CD4-positive, alpha-beta T cell (primary cell): ENCODE data around the gene ARL15. TPM values are rescaled to one million over a fixed set of nuclear protein-coding genes. Genes with fewer than 3 reads are reported as not detected.

Experiments
- ATAC-seq: fragments of 200-7000 bp; cut with Tn5 transposase; one replicate; pipeline ENCODE4 v1.10.0; 2022; ENCODE audit warnings: mild to moderate bottlenecking; ENCODE audit not compliant: poor library complexity
- CTCF ChIA-PET: fragments of 350-600 bp; sonication (Branson Sonifier 250); formaldehyde crosslinking; loops from one replicate; lab custom pipeline; 2021; ENCODE audit warnings: antibody characterized with exemption, inconsistent platforms; lab: Charles Lee
- POLR2A ChIA-PET: fragments of 350-600 bp; sonication (Branson Sonifier 250); formaldehyde crosslinking; loops from one replicate; lab custom pipeline; 2021; ENCODE audit warnings: antibody characterized with exemption, inconsistent platforms; lab: Charles Lee
- DNase-seq, 14 experiments: peaks; one replicate each; pipeline ENCODE4 v3.0.0-alpha.2; 2013 to 2020; ENCODE audit warnings: mixed read lengths in 2 of 14
- H3K27ac ChIP-seq, 2 donors: one replicate each; pipeline versions ENCODE4 v1.5.1 to v1.7.0; 2013; ENCODE audit warnings: low read length in 2 of 2, low read depth in 1 of 2, mild to moderate bottlenecking in 1 of 2
- H3K27me3 ChIP-seq, 2 experiments: 1 replicate in 1 of 2; 2 replicates in 1 of 2; pipeline versions ENCODE4 v1.6.1 to v1.7.0; 2013; ENCODE audit warnings: low read length in 2 of 2, control low read depth in 1 of 2, mild to moderate bottlenecking in 1 of 2, moderate library complexity in 1 of 2; ENCODE audit not compliant: insufficient read depth in 2 of 2, control insufficient read depth in 1 of 2
- H3K36me3 ChIP-seq: one replicate; pipeline ENCODE4 v1.6.1; 2013; ENCODE audit warnings: low read length, control low read depth; ENCODE audit not compliant: insufficient read depth
- H3K4me1 ChIP-seq: one replicate; pipeline ENCODE4 v1.6.1; 2013; ENCODE audit warnings: low read length, control low read depth; ENCODE audit not compliant: insufficient read depth
- H3K4me3 ChIP-seq: one replicate; pipeline ENCODE4 v1.5.1; 2013; ENCODE audit warnings: mild to moderate bottlenecking, low read length, moderate library complexity
- H3K9me3 ChIP-seq, 2 experiments: 1 replicate in 1 of 2; 2 replicates in 1 of 2; pipeline versions ENCODE4 v1.6.1 to v1.7.0; 2013; ENCODE audit warnings: low read length in 2 of 2, mild to moderate bottlenecking in 2 of 2, control low read depth in 1 of 2, moderate library complexity in 1 of 2; ENCODE audit not compliant: control insufficient read depth in 1 of 2, insufficient read depth in 1 of 2
- H3K27ac Mint-ChIP-seq: one replicate; pipeline ENCODE4 v1.8.0; 2020; ENCODE audit warnings: mixed read lengths
- H3K27me3 Mint-ChIP-seq: one replicate; pipeline ENCODE4 v1.8.0; 2021; ENCODE audit warnings: mixed read lengths
- H3K36me3 Mint-ChIP-seq: one replicate; pipeline ENCODE4 v1.8.0; 2021; ENCODE audit warnings: low read depth, mixed read lengths
- H3K4me1 Mint-ChIP-seq: one replicate; pipeline ENCODE4 v1.8.0; 2021; ENCODE audit warnings: low read depth, mixed read lengths
- H3K4me3 Mint-ChIP-seq: one replicate; pipeline ENCODE4 v1.8.0; 2020; ENCODE audit warnings: mild to moderate bottlenecking, mixed read lengths
- H3K9me3 Mint-ChIP-seq: one replicate; pipeline ENCODE4 v1.8.0; 2020; ENCODE audit warnings: mixed read lengths
- intact Hi-C, 2 experiments: fragments of 100-400 bp; cut with DNase I in 1 of 2; cut with micrococcal nuclease in 1 of 2; formaldehyde crosslinking; loops; one replicate each; pipeline versions ENCODE4 v1.15.1 to v1.9.0; 2023 to 2025; cut with DNase I, micrococcal nuclease
- total RNA-seq, 174 experiments: library from RNA in 2 of 174; stranded (reverse) in 2 of 174; gene quantifications; one replicate each; pipeline ENCODE4 v1.2.3 and lab custom pipeline; 2021 to 2026
- TF ChIP-seq, protein P1 (sequence below): fragments of 200-600 bp; IDR thresholded peaks from one replicate; pipeline ENCODE4 v1.8.0; 2022; ENCODE audit warnings: antibody characterized with exemption, mild to moderate bottlenecking

The ARL15 gene
- total RNA-seq, 2 experiments from 2014 or later, result 9.1 to 10.6 TPM

DNA sequence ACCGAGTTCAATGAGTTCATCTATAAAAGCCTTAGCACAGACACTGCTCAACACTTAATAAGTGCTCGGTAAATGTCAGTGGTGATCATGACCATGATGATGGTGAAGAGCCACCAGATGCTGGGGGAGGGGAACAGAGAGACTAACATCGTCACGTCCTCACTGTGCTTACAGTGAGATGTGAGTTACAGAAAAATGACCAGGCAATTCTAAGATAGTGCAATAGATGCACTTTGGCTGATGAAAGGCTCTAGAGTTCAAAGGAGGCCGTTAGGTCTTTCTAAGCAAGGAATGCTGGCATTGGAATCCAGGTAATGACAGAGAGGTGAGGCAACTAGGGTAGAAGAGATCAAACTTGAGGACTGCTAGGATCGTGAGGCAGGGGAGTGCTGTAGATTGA lies 36.7 kb downstream of the ARL15 start:
- Mint-ChIP-seq H3K36me3 (peaks cover 13% of the 10 kb centered on the region), H3K27ac (no peak overlapping the region), H3K4me1 (peaks cover 35% of the 10 kb centered on the region), H3K4me3 (no peak overlapping the region), H3K9me3 (no peaks in the 10 kb centered on the region), H3K27me3 (no peaks in the 10 kb centered on the region)
- H3K27me3 ChIP-seq, result no peaks in the 10 kb centered on the region
- H3K9me3 ChIP-seq, result peaks cover 0 to 5% of the 10 kb centered on the region in 2 experiments
- ChIA-PET CTCF (no interaction called here), POLR2A (no interaction called here)
- TF ChIP-seq, protein P1, sequence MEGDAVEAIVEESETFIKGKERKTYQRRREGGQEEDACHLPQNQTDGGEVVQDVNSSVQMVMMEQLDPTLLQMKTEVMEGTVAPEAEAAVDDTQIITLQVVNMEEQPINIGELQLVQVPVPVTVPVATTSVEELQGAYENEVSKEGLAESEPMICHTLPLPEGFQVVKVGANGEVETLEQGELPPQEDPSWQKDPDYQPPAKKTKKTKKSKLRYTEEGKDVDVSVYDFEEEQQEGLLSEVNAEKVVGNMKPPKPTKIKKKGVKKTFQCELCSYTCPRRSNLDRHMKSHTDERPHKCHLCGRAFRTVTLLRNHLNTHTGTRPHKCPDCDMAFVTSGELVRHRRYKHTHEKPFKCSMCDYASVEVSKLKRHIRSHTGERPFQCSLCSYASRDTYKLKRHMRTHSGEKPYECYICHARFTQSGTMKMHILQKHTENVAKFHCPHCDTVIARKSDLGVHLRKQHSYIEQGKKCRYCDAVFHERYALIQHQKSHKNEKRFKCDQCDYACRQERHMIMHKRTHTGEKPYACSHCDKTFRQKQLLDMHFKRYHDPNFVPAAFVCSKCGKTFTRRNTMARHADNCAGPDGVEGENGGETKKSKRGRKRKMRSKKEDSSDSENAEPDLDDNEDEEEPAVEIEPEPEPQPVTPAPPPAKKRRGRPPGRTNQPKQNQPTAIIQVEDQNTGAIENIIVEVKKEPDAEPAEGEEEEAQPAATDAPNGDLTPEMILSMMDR, result no peak
- H3K4me3 ChIP-seq, result no peak overlapping the region
- DNase-seq (no peak), ATAC-seq (no peak)
- H3K4me1 ChIP-seq, result no peaks in the 10 kb centered on the region
- no peak overlapping the region for H3K27ac ChIP-seq
- no peaks in the 10 kb centered on the region for H3K36me3 ChIP-seq
- intact Hi-C loops, result no loop called here

DNA sequence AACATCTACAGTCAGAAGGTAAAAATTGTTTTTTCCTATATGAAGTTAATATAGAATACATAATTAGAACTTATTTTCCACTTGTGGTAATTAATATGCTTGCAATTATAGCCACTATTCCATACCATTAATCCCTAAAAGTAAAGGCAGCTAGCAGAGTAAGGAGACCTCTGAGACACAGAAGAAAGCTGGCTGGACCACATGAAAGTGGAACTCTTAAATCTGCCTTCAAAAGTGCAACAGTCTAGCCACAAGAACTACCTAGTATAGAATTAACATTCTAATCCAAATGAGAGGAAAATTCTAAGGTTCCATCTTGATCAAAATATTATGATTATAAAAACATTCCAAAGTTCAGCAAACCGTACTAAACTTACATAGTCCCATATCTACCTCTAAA lies 37.6 kb downstream of the ARL15 start:
- Mint-ChIP-seq H3K27ac (no peak overlapping the region), H3K27me3 (no peaks in the 10 kb centered on the region), H3K4me1 (peaks cover 28% of the 10 kb centered on the region), H3K9me3 (no peaks in the 10 kb centered on the region), H3K36me3 (peaks cover 13% of the 10 kb centered on the region), H3K4me3 (no peak overlapping the region)
- Histone ChIP-seq H3K4me3 (no peak overlapping the region), H3K27me3 (no peaks in the 10 kb centered on the region), H3K9me3 (peaks cover 0 to 5% of the 10 kb centered on the region in 2 experiments), H3K4me1 (no peaks in the 10 kb centered on the region), H3K27ac (no peak overlapping the region), H3K36me3 (no peaks in the 10 kb centered on the region)
- DNase-seq (no peak), ATAC-seq (no peak)
- POLR2A ChIA-PET, result interaction anchor here (1.3 kb wide), 1 partner anchor 19 kb away, joined by 3 read pairs; no protein-coding TSS in a partner anchor
- intact Hi-C loops, result no loop called here
- CTCF ChIA-PET, result no interaction called here
- TF ChIP-seq, protein P1, result no peak

DNA sequence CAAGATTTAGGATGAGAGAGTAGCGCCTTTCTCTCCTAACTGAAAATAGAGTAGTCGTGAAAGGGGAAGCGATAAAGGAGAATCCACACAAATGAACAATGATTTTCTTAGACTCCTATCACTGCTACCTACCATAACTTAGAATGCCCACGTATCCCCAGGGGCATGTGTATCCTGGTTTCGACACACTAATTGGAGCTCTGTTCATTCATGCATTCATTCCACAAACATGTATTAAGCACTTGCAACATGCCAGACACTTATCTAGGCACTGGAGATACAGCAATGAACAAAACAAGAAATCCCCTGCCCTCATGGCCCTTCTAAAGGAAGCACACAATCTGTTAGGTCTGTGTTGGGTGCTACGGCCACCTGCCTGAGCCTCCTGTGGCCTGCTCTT lies 40.0 kb downstream of the ARL15 start:
- no peaks in the 10 kb centered on the region for H3K9me3 Mint-ChIP-seq
- ATAC-seq, result no peak
- H3K4me3 Mint-ChIP-seq, result no peak overlapping the region
- no peaks in the 10 kb centered on the region for H3K27me3 ChIP-seq
- H3K4me1 Mint-ChIP-seq, result peaks cover 23% of the 10 kb centered on the region
- POLR2A ChIA-PET, result no interaction called here
- H3K27ac Mint-ChIP-seq, result no peak overlapping the region
- CTCF ChIA-PET, result no interaction called here
- peaks cover 5% of the 10 kb centered on the region for H3K36me3 Mint-ChIP-seq
- no peaks in the 10 kb centered on the region for H3K36me3 ChIP-seq
- TF ChIP-seq, protein P1, result no peak
- H3K27ac ChIP-seq, result no peak overlapping the region
- H3K27me3 Mint-ChIP-seq, result no peaks in the 10 kb centered on the region
- no peaks in the 10 kb centered on the region for H3K4me1 ChIP-seq
- peaks cover 0 to 5% of the 10 kb centered on the region in 2 experiments for H3K9me3 ChIP-seq
- DNase-seq, result no peak
- no peak overlapping the region for H3K4me3 ChIP-seq
- intact Hi-C loops, result no loop called here
